ENCODE data around the gene TOR4A.

TOR4A gene

GRCh38 chr9:137266162-137266527 is 11.4 kb upstream of the TOR4A start:
- no peaks in the 10 kb centered on the region for H3K4me1 ChIP-seq (ENCODE audit: control insufficient read depth, insufficient read depth, low read length)
- H3K4me3 ChIP-seq (ENCODE audit: insufficient read depth, low read depth, low read length): no peak overlapping the region
- no peaks in the 10 kb centered on the region for H3K27me3 ChIP-seq (ENCODE audit: control insufficient read depth, insufficient read depth, low read length, poor library complexity, severe bottlenecking)
- H3K27ac ChIP-seq (ENCODE audit: insufficient read depth, low read depth, low read length, poor library complexity, severe bottlenecking): no peak overlapping the region
- H3K36me3 ChIP-seq (ENCODE audit: control insufficient read depth, insufficient read depth, low read length): peaks cover 26% of the 10 kb centered on the region
- no peaks in the 10 kb centered on the region for H3K9me3 ChIP-seq (ENCODE audit: control insufficient read depth, low read length)
- 97% methylated on average over 15 of the region's 15 CpGs for WGBS, 2 experiments

GRCh38 chr9:137266585-137267453 is 10.7 kb upstream of the TOR4A start:
- H3K27me3 ChIP-seq (ENCODE audit: control insufficient read depth, insufficient read depth, low read length, poor library complexity, severe bottlenecking): no peaks in the 10 kb centered on the region
- H3K4me3 ChIP-seq (ENCODE audit: insufficient read depth, low read depth, low read length): no peak overlapping the region
- WGBS, 2 experiments: 90 to 91% methylated on average over 34 of the region's 34 CpGs
- H3K36me3 ChIP-seq (ENCODE audit: control insufficient read depth, insufficient read depth, low read length): peaks cover 26% of the 10 kb centered on the region
- H3K27ac ChIP-seq (ENCODE audit: insufficient read depth, low read depth, low read length, poor library complexity, severe bottlenecking): no peak overlapping the region
- H3K9me3 ChIP-seq (ENCODE audit: control insufficient read depth, low read length): no peaks in the 10 kb centered on the region
- no peaks in the 10 kb centered on the region for H3K4me1 ChIP-seq (ENCODE audit: control insufficient read depth, insufficient read depth, low read length)

- H3K27ac ChIP-seq (ENCODE audit: insufficient read depth, low read depth, low read length, poor library complexity, severe bottlenecking): no peak overlapping the region
- peaks cover 26% of the 10 kb centered on the region for H3K36me3 ChIP-seq (ENCODE audit: control insufficient read depth, insufficient read depth, low read length)
- H3K4me3 ChIP-seq (ENCODE audit: insufficient read depth, low read depth, low read length): no peak overlapping the region
- H3K9me3 ChIP-seq (ENCODE audit: control insufficient read depth, low read length): no peaks in the 10 kb centered on the region
- no peaks in the 10 kb centered on the region for H3K27me3 ChIP-seq (ENCODE audit: control insufficient read depth, insufficient read depth, low read length, poor library complexity, severe bottlenecking)
- H3K4me1 ChIP-seq (ENCODE audit: control insufficient read depth, insufficient read depth, low read length): no peaks in the 10 kb centered on the region
- 94 to 96% methylated on average over 6 of the region's 6 CpGs for WGBS, 2 experiments
Measured at GRCh38 chr9:137267933-137268355, 9.6 kb upstream of the TOR4A start.

- Histone ChIP-seq H3K4me3 (ENCODE audit: insufficient read depth, low read depth, low read length) (no peak overlapping the region), H3K4me1 (ENCODE audit: control insufficient read depth, insufficient read depth, low read length) (no peaks in the 10 kb centered on the region), H3K27me3 (ENCODE audit: control insufficient read depth, insufficient read depth, low read length, poor library complexity, severe bottlenecking) (no peaks in the 10 kb centered on the region), H3K9me3 (ENCODE audit: control insufficient read depth, low read length) (no peaks in the 10 kb centered on the region), H3K36me3 (ENCODE audit: control insufficient read depth, insufficient read depth, low read length) (peaks cover 26% of the 10 kb centered on the region), H3K27ac (ENCODE audit: insufficient read depth, low read depth, low read length, poor library complexity, severe bottlenecking) (no peak overlapping the region)
- whole genome bisulfite sequencing, 2 experiments: 91% methylated on average over 19 of the region's 19 CpGs
Measured at GRCh38 chr9:137268538-137269201, 8.9 kb upstream of the TOR4A start.

GRCh38 chr9:137269231-137269772 is 8.2 kb upstream of the TOR4A start:
- Histone ChIP-seq H3K36me3 (ENCODE audit: control insufficient read depth, insufficient read depth, low read length) (peaks cover 23% of the 10 kb centered on the region), H3K27me3 (ENCODE audit: control insufficient read depth, insufficient read depth, low read length, poor library complexity, severe bottlenecking) (no peaks in the 10 kb centered on the region), H3K27ac (ENCODE audit: insufficient read depth, low read depth, low read length, poor library complexity, severe bottlenecking) (no peak overlapping the region), H3K4me1 (ENCODE audit: control insufficient read depth, insufficient read depth, low read length) (no peaks in the 10 kb centered on the region), H3K9me3 (ENCODE audit: control insufficient read depth, low read length) (no peaks in the 10 kb centered on the region), H3K4me3 (ENCODE audit: insufficient read depth, low read depth, low read length) (no peak overlapping the region)
- WGBS, 2 experiments: 96 to 97% methylated on average over 17 of the region's 17 CpGs

DNA sequence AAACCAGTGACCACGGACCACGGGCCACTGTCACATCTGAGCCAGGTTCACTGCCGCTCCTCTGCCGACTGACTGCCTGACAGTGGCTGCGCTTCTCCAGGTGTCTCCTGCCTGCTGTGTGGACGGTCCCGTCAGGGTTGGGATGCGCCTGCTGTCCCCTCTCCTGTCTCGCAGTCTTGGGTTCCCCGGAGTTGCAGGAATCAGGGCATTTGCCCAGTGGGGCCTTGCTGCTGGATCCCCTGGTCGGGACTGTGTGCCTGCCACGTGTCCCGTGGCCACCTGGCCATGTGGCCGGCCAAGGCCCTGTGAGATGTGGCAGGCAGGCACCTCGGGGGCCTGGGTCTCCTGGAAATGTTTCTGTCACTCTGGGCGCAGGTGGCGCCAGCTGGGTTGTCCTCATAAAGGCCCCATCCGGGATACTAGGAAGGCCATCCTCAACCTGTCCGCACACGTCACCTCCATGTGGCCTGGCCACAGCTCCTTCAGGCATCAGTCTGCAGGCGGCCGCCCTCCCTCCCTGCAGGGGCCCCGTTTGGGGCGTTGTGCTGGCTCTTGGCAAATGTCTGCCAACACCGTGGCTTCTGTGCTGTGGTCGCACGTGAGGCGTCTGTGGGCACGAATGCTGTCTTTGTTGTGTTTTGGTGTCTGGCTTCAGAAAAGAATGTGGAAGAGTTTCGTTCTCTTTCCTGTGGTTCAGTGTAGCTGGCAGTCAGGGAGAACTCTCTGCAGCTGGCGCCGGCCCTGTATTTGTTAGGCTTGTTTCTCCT is 6.4 kb upstream of the TOR4A start:
- Histone ChIP-seq H3K4me1 (ENCODE audit: control insufficient read depth, insufficient read depth, low read length) (peaks cover 7% of the 10 kb centered on the region), H3K4me3 (ENCODE audit: insufficient read depth, low read depth, low read length) (no peak overlapping the region), H3K27ac (ENCODE audit: insufficient read depth, low read depth, low read length, poor library complexity, severe bottlenecking) (no peak overlapping the region), H3K36me3 (ENCODE audit: control insufficient read depth, insufficient read depth, low read length) (peaks cover 15% of the 10 kb centered on the region), H3K9me3 (ENCODE audit: control insufficient read depth, low read length) (no peaks in the 10 kb centered on the region), H3K27me3 (ENCODE audit: control insufficient read depth, insufficient read depth, low read length, poor library complexity, severe bottlenecking) (no peaks in the 10 kb centered on the region)
- WGBS, 2 experiments: 94 to 95% methylated on average over 32 of the region's 32 CpGs

- H3K27me3 ChIP-seq (ENCODE audit: control insufficient read depth, insufficient read depth, low read length, poor library complexity, severe bottlenecking): no peaks in the 10 kb centered on the region
- peaks cover 12% of the 10 kb centered on the region for H3K4me1 ChIP-seq (ENCODE audit: control insufficient read depth, insufficient read depth, low read length)
- H3K9me3 ChIP-seq (ENCODE audit: control insufficient read depth, low read length): no peaks in the 10 kb centered on the region
- no peak overlapping the region for H3K4me3 ChIP-seq (ENCODE audit: insufficient read depth, low read depth, low read length)
- 74 to 79% methylated on average over 3 of the region's 3 CpGs for WGBS, 2 experiments
- peaks cover 11% of the 10 kb centered on the region for H3K36me3 ChIP-seq (ENCODE audit: control insufficient read depth, insufficient read depth, low read length)
- H3K27ac ChIP-seq (ENCODE audit: insufficient read depth, low read depth, low read length, poor library complexity, severe bottlenecking): no peak overlapping the region
Measured at GRCh38 chr9:137271696-137272076, 5.8 kb upstream of the TOR4A start.

GRCh38 chr9:137272241-137273094 is 5.1 kb upstream of the TOR4A start:
- H3K27me3 ChIP-seq (ENCODE audit: control insufficient read depth, insufficient read depth, low read length, poor library complexity, severe bottlenecking): peaks cover 2% of the 10 kb centered on the region
- H3K4me1 ChIP-seq (ENCODE audit: control insufficient read depth, insufficient read depth, low read length): peaks cover 20% of the 10 kb centered on the region
- H3K36me3 ChIP-seq (ENCODE audit: control insufficient read depth, insufficient read depth, low read length): peaks cover 9% of the 10 kb centered on the region
- 91 to 92% methylated on average over 39 of the region's 39 CpGs for WGBS, 2 experiments
- no peak overlapping the region for H3K27ac ChIP-seq (ENCODE audit: insufficient read depth, low read depth, low read length, poor library complexity, severe bottlenecking)
- H3K9me3 ChIP-seq (ENCODE audit: control insufficient read depth, low read length): no peaks in the 10 kb centered on the region
- H3K4me3 ChIP-seq (ENCODE audit: insufficient read depth, low read depth, low read length): no peak overlapping the region

- peaks cover 7% of the 10 kb centered on the region for H3K36me3 ChIP-seq (ENCODE audit: control insufficient read depth, insufficient read depth, low read length)
- peaks cover 25% of the 10 kb centered on the region for H3K4me1 ChIP-seq (ENCODE audit: control insufficient read depth, insufficient read depth, low read length)
- H3K27ac ChIP-seq (ENCODE audit: insufficient read depth, low read depth, low read length, poor library complexity, severe bottlenecking): no peak overlapping the region
- peaks cover 9% of the 10 kb centered on the region for H3K27me3 ChIP-seq (ENCODE audit: control insufficient read depth, insufficient read depth, low read length, poor library complexity, severe bottlenecking)
- no peaks in the 10 kb centered on the region for H3K9me3 ChIP-seq (ENCODE audit: control insufficient read depth, low read length)
- 87 to 90% methylated on average over 13 of the region's 13 CpGs for WGBS, 2 experiments
- no peak overlapping the region for H3K4me3 ChIP-seq (ENCODE audit: insufficient read depth, low read depth, low read length)
Measured at GRCh38 chr9:137273095-137273490, 4.4 kb upstream of the TOR4A start.
